GM12872 (cell line): ENCODE data around the gene CREG1.

ENCODE experiments used
- TF ChIP-seq, protein P1 (sequence below): IDR thresholded peaks from 3 replicates; pipeline ENCODE4 v1.5.1; 2011; ENCODE audit warnings: low read depth, mild to moderate bottlenecking, low read length, moderate library complexity; ENCODE audit not compliant: insufficient read depth

CREG1 gene

DNA sequence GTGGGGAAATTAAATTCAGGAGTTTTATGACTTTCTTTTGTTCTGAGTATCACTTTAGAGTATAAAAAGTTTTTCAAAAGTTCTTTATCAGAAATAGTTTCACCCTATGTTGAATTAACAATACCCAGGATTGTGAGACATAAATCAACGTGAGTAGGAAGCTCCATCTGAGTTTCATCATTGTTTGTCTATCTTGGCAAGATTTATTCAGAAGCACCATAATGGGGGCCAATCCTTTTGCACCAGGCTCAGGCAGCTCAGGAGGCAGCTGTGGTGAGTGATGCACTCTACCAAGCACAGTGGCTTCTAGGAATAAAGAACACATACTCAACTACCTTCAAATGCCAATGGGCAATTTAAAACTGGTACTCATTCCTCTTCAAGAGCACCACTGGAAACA is 12.0 kb downstream of the CREG1 start:
- TF ChIP-seq, protein P1, sequence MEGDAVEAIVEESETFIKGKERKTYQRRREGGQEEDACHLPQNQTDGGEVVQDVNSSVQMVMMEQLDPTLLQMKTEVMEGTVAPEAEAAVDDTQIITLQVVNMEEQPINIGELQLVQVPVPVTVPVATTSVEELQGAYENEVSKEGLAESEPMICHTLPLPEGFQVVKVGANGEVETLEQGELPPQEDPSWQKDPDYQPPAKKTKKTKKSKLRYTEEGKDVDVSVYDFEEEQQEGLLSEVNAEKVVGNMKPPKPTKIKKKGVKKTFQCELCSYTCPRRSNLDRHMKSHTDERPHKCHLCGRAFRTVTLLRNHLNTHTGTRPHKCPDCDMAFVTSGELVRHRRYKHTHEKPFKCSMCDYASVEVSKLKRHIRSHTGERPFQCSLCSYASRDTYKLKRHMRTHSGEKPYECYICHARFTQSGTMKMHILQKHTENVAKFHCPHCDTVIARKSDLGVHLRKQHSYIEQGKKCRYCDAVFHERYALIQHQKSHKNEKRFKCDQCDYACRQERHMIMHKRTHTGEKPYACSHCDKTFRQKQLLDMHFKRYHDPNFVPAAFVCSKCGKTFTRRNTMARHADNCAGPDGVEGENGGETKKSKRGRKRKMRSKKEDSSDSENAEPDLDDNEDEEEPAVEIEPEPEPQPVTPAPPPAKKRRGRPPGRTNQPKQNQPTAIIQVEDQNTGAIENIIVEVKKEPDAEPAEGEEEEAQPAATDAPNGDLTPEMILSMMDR, result no peak

- TF ChIP-seq, protein P1, result no peak
Observed at GRCh38 chr1:167541003-167541402, 12.6 kb downstream of the CREG1 start.

DNA sequence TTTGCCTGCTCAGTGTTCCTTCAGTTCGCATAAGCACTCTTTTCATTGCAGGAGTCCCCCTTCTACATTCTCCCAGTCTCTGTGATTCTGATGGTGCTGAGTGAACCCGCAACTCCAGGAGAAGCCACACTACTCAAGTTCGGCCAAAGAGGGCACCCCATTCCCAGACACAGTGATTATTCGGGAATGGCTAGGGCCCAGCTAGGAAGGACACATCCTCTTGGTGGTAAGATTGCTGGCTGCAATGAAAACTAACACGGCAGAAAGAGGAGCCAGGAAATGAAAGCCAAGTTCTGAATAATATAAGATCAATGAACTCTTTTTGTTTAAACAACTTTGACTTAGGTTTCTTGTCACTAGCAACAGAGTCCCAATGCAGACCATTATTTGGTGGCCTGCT is 14.9 kb downstream of the CREG1 start:
- TF ChIP-seq, protein P1, result no peak

GRCh38 chr1:167533851-167534300 is 19.7 kb downstream of the CREG1 start:
- TF ChIP-seq, protein P1, result peak; percentile 97

DNA sequence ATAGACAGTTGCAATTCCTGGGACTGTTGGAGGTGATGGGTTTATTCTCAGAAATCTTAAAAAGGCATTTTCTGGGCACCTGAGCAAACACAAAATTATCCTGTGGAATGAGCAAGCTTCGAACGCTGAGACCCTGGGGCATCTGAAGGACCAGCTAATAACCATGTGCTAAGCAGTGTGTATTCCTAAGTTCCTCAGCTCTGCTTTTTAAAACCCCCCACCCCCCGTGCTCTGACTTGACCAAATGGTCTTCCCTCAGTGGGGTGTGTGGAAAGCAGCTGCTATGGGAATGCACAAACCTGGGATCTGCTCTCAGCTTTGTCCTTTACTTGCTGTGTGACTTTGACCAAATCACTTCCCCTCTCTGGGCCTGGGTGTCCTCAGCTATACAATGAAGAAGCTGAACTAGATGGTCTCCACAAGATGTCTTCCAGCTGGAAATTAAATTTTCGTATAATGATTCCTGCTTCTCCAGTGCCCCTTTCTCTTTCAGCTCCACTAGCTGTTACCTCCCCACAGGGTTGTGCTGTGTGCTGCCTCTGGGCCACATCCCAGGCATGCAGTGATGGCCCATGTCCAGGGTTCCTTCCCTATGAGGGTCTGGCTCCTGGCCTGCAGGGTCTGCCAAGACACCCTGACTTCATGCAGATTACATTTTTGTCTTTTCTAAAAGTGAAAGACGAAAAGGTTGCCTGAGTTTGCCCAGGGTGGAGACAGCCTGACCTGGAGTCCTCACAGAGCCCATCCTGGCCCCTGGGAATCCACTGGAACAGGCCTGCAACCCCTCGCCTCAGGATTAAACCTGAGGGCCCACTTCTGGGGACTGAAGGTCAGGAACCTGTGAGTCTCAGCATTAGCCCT is 20.4 kb downstream of the CREG1 start:
- TF ChIP-seq, protein P1, result no peak

GRCh38 chr1:167532375-167532774 is 21.2 kb downstream of the CREG1 start:
- TF ChIP-seq, protein P1, result no peak

DNA sequence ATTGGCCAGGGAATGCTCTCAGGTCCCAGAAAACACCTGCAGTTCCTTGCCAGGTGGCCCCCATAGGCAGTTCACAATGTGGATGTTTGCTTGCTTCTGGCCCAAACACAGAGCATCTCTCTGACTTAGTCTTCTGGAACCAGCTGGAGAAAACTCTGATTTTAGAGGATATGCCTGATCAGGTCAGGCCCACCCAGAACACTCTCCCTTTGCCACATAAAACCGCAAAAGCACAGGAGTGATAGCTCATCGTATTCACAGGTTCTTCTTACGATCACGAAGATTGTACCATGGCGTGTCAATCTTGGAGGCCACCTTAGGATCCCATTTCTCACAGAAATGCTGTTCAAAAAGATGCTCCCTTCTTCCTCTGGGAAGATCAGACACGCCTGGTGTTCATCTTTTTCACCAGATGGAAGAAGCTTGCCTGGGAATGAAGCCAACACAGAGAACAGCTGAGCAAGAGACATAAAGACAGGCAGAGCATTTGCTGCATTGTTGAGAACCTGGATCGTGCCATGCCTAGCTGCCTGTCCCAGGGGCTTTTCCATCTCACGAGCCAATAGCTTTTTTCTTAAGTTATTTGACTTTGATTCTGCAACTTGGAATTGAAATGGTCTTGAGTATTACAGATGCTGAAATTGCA is 23.6 kb downstream of the CREG1 start:
- TF ChIP-seq, protein P1, result no peak
